Smooth muscle cell (in vitro differentiated cells): ENCODE data around the gene RING1. TPM values are rescaled to one million over a fixed set of nuclear protein-coding genes. Genes with fewer than 3 reads are reported as not detected.

Source experiments
- DNase-seq: peaks from one replicate; lab custom pipeline; 2025; ENCODE audit not compliant: unreplicated experiment; lab: John Stamatoyannopoulos, UW
- H2AFZ ChIP-seq: fragments of 200-600 bp; sonication (generic); 2 replicates; pipeline ENCODE4 v1.6.0; 2016; ENCODE audit warnings: antibody characterized with exemption, low read depth, mild to moderate bottlenecking
- H3F3A ChIP-seq: fragments of 200-600 bp; sonication (generic); 2 replicates; pipeline ENCODE4 v1.6.0; 2017; ENCODE audit warnings: antibody characterized with exemption, low read depth
- H3K27ac ChIP-seq: fragments of 200-600 bp; sonication (generic); 2 replicates; pipeline ENCODE4 v1.5.1; 2016; ENCODE audit warnings: low read depth, mild to moderate bottlenecking
- H3K27me3 ChIP-seq: fragments of 200-600 bp; sonication (generic); 2 replicates; pipeline ENCODE4 v1.6.1; 2016; ENCODE audit warnings: low read depth, mild to moderate bottlenecking
- H3K36me3 ChIP-seq: fragments of 200-600 bp; sonication (generic); 2 replicates; pipeline ENCODE4 v1.5.1; 2016; ENCODE audit warnings: low read depth
- H3K4me1 ChIP-seq: fragments of 200-600 bp; sonication (generic); 2 replicates; pipeline ENCODE4 v1.5.1; 2016; ENCODE audit warnings: low read depth
- H3K4me2 ChIP-seq: fragments of 200-600 bp; sonication (generic); 2 replicates; pipeline ENCODE4 v1.6.0; 2016; ENCODE audit warnings: mild to moderate bottlenecking
- H3K4me3 ChIP-seq: fragments of 200-600 bp; sonication (generic); 2 replicates; pipeline ENCODE4 v1.5.1; 2016; ENCODE audit warnings: mild to moderate bottlenecking
- H3K79me2 ChIP-seq: fragments of 200-600 bp; sonication (generic); 2 replicates; pipeline ENCODE4 v1.6.0; 2016; ENCODE audit warnings: low read depth, mild to moderate bottlenecking
- H3K9ac ChIP-seq: fragments of 200-600 bp; sonication (generic); 2 replicates; pipeline ENCODE4 v1.6.0; 2016; ENCODE audit warnings: low read depth
- H3K9me3 ChIP-seq: fragments of 200-600 bp; sonication (generic); replicated peaks from 2 replicates; pipeline ENCODE4 v1.5.1; 2016; ENCODE audit warnings: low read depth
- H4K20me1 ChIP-seq: fragments of 200-600 bp; sonication (generic); 2 replicates; pipeline ENCODE4 v1.6.0; 2016; ENCODE audit warnings: low read depth
- CTCF ChIP-seq: fragments of 200-600 bp; sonication (generic); IDR thresholded peaks from 2 replicates; pipeline ENCODE4 v1.5.1; 2017; ENCODE audit warnings: borderline replicate concordance, mild to moderate bottlenecking, antibody characterized with exemption; ENCODE audit not compliant: insufficient read depth, poor library complexity, severe bottlenecking
- WGBS: methylation state at CpG from one replicate; pipeline ENCODE4 v1.1.7; 2016; ENCODE audit warnings: low lambda C conversion rate; 5-methylcytosine and 5-hydroxymethylcytosine counted together
- polyA plus RNA-seq: library from polyadenylated mRNA; unstranded; fragments of >200 nt; fragmentation: Nextera tagmentation; extraction: Ambion mirVana; gene quantifications from 2 replicates; pipeline ENCODE4 v1.2.1, GENCODE V29; 2016
- total RNA-seq: library from RNA; depleted of rRNA; stranded (reverse); fragments of >200 nt; gene quantifications from 2 replicates; pipeline ENCODE4 v1.2.3, GENCODE V29; 2014

RING1 gene
- total and polyA plus RNA-seq, 2 experiments from 2014 or later: 31.6 to 32.2 TPM

GRCh38 chr6:33171880-33172687, 36.2 kb upstream of the RING1 start:
- no peak overlapping the region for H3K9ac ChIP-seq
- no peaks in the 10 kb centered on the region for H3K27me3 ChIP-seq
- no peak for TF ChIP-seq CTCF
- 71% methylated on average over 8 of the region's 8 CpGs for WGBS
- no peak overlapping the region for H3K4me2 ChIP-seq
- H3F3A ChIP-seq: no peaks in the 10 kb centered on the region
- H2AFZ ChIP-seq: no peak overlapping the region
- no peak overlapping the region for H3K4me3 ChIP-seq
- no peak overlapping the region for H3K27ac ChIP-seq
- H3K9me3 ChIP-seq: no peaks in the 10 kb centered on the region
- DNase-seq: no peak
- H4K20me1 ChIP-seq: no peaks in the 10 kb centered on the region
- no peaks in the 10 kb centered on the region for H3K36me3 ChIP-seq
- no peaks in the 10 kb centered on the region for H3K4me1 ChIP-seq
- H3K79me2 ChIP-seq: no peaks in the 10 kb centered on the region

- Histone ChIP-seq H2AFZ (no peak overlapping the region), H3K4me1 (no peaks in the 10 kb centered on the region), H3K4me2 (no peak overlapping the region), H3K4me3 (no peak overlapping the region), H3K27me3 (no peaks in the 10 kb centered on the region), H3K79me2 (no peaks in the 10 kb centered on the region), H3F3A (no peaks in the 10 kb centered on the region), H3K9ac (no peak overlapping the region), H3K36me3 (no peaks in the 10 kb centered on the region), H4K20me1 (no peaks in the 10 kb centered on the region), H3K27ac (no peak overlapping the region), H3K9me3 (no peaks in the 10 kb centered on the region)
- peak; percentile 52 for TF ChIP-seq CTCF
- WGBS: 70% methylated on average over 16 of the region's 16 CpGs
- no peak for DNase-seq
These were observed 35.4 kb upstream of the RING1 start for GRCh38 chr6:33172688-33173534.

GRCh38 chr6:33173535-33174180, 34.6 kb upstream of the RING1 start:
- H2AFZ ChIP-seq: no peak overlapping the region
- no peaks in the 10 kb centered on the region for H3K79me2 ChIP-seq
- H3K27me3 ChIP-seq: no peaks in the 10 kb centered on the region
- no peak for TF ChIP-seq CTCF
- H3K4me1 ChIP-seq: no peaks in the 10 kb centered on the region
- H3K9ac ChIP-seq: no peak overlapping the region
- H3K4me3 ChIP-seq: no peak overlapping the region
- WGBS: 75% methylated on average over 11 of the region's 11 CpGs
- no peak overlapping the region for H3K4me2 ChIP-seq
- H4K20me1 ChIP-seq: no peaks in the 10 kb centered on the region
- no peaks in the 10 kb centered on the region for H3K9me3 ChIP-seq
- no peaks in the 10 kb centered on the region for H3K36me3 ChIP-seq
- no peak for DNase-seq
- H3K27ac ChIP-seq: no peak overlapping the region
- no peaks in the 10 kb centered on the region for H3F3A ChIP-seq
